PFSK-1 (cell line): Measurements from ENCODE around the gene SARS1.

Experiments
- FOXP2 ChIP-seq: optimal IDR thresholded peaks from 2 replicates; pipeline ENCODE3; 2011; ENCODE audit warnings: borderline replicate concordance, control low read depth, inconsistent platforms; ENCODE audit not compliant: insufficient read depth; ENCODE audit errors: extremely low read length, extremely low read depth
- POLR2AphosphoS5 ChIP-seq: IDR thresholded peaks from 2 replicates; pipeline ENCODE4 v1.6.1; 2012; ENCODE audit warnings: low read depth, mild to moderate bottlenecking, control low read depth, low read length, moderate library complexity
- REST ChIP-seq, 2 experiments: IDR thresholded peaks; 2 replicates each; pipeline versions ENCODE4 v1.6.1 to v1.8.0; 2011 to 2012; ENCODE audit warnings: low read depth in 2 of 2, low read length in 2 of 2, control low read depth in 1 of 2, inconsistent platforms in 1 of 2, mild to moderate bottlenecking in 1 of 2, moderate library complexity in 1 of 2; ENCODE audit not compliant: insufficient read depth in 1 of 2
- SIN3A ChIP-seq: IDR thresholded peaks from 2 replicates; pipeline ENCODE4 v1.6.1; 2012; ENCODE audit warnings: mild to moderate bottlenecking, low read length, moderate library complexity, borderline replicate concordance; ENCODE audit not compliant: insufficient read depth

- TF ChIP-seq SIN3A (no peak), FOXP2 (no peak), REST (IDR thresholded peaks at IDR 0.05; ENCODE audit: insufficient read depth in 1 of 2, low read depth in 2 of 2, low read length in 2 of 2) (no peak), POLR2AphosphoS5 (no peak)
Observed at GRCh38 chr1:109184687-109185086, 29.0 kb upstream of the SARS1 start.
